Pancreas (tissue), 10 donors: ENCODE measurements around the gene EFNA2. TPM values are rescaled to one million over a fixed set of nuclear protein-coding genes. Genes with fewer than 3 reads are reported as not detected.
A peak's percentile ranks its signal among the peaks of the same experiment; 100 is the strongest.

Experiments used
- ATAC-seq, 4 donors: fragments of 200-7000 bp; cut with Tn5 transposase; one replicate each; pipeline versions ENCODE4 v1.8.0 to v1.9.1; 2020; ENCODE audit warnings: mild to moderate bottlenecking in 4 of 4, moderate library complexity in 4 of 4
- DNase-seq, 6 donors: peaks; one replicate each; pipeline ENCODE4 v3.0.0-alpha.2; 2020
- FAIRE-seq: peaks from 2 replicates; lab custom pipeline; 2012; peaks lifted over from hg19 to GRCh38; lab: Jason Lieb, UNC
- H3K27ac ChIP-seq, 4 donors: fragments of 200-600 bp; sonication (generic); 1 replicate in 3 of 4; 2 replicates in 1 of 4; pipeline versions ENCODE4 v1.5.0 to v1.8.0; 2020
- H3K27me3 ChIP-seq, 4 donors: fragments of 200-600 bp; one replicate each; pipeline ENCODE4 v1.8.0; 2021
- H3K36me3 ChIP-seq, 3 donors: fragments of 200-600 bp; sonication (generic) in 1 of 3; one replicate each; pipeline versions ENCODE4 v1.5.0 to v1.8.0; 2020 to 2021
- H3K4me1 ChIP-seq, 3 donors: fragments of 200-600 bp; one replicate each; pipeline ENCODE4 v1.8.0; 2021
- H3K4me3 ChIP-seq, 4 donors: fragments of 200-600 bp; sonication (generic) in 2 of 4; one replicate each; pipeline versions ENCODE4 v1.5.0 to v1.8.0; 2020 to 2021
- H3K9me3 ChIP-seq, 4 donors: fragments of 200-600 bp; one replicate each; pipeline ENCODE4 v1.8.0; 2021
- WGBS, 2 donors: extraction: QIAGEN DNeasy Blood & Tissue Kit; methylation state at CpG; one replicate each; pipeline ENCODE4 v1.1.7; 2013; 5-methylcytosine and 5-hydroxymethylcytosine counted together
- intact Hi-C, 3 donors: fragments of 100-400 bp; cut with DNase I; formaldehyde crosslinking; loops; one replicate each; pipeline versions ENCODE4 v1.11.1 to v1.14.2; 2022
- polyA plus RNA-seq, 2 donors: library from polyadenylated mRNA; stranded (reverse); fragments of 200-250 nt; gene quantifications; one replicate each; pipeline ENCODE4 v1.2.3, GENCODE V29; 2013
- total RNA-seq, 6 donors: library from RNA; stranded (reverse); fragmentation: NEBNext Ultra II Directional in 4 of 6; extraction: Animal tissue kit (Norgen Biotek cat#: 25700) in 4 of 6; gene quantifications; one replicate each; pipeline versions ENCODE4 v1.2.1 to v1.2.4, GENCODE V29; 2021 to 2023
- TF ChIP-seq, protein P1 (sequence below), 4 donors: fragments of 200-600 bp; sonication (generic) in 3 of 4; IDR thresholded peaks; one replicate each; pipeline versions ENCODE4 v1.5.0 to v1.8.0; 2021; ENCODE audit warnings: antibody characterized with exemption in 4 of 4
- donor health status: healthy with polysubstance abuse.
- donor health status: DM: no; HTN: no; CAD: no; lungs with moderate emphysema.
- donor health status: DM: no; HTN: no; CAD: no.
- donor health status: control.
- donor health status: control.
- donor health status: Bipolar disorder and iron deficiency.
- donor health status: DM: yes; HTN: yes; CAD: no.
- donor health status: DM: no; HTN: no; CAD: no.
- donor health status: DM: no; HTN: no; CAD: no.
- donor health status: DM: yes; HTN: yes; CAD: no.

EFNA2 gene
- total and polyA plus RNA-seq, 8 donors: 0.22 to 0.94 TPM; not detected in 6

DNA sequence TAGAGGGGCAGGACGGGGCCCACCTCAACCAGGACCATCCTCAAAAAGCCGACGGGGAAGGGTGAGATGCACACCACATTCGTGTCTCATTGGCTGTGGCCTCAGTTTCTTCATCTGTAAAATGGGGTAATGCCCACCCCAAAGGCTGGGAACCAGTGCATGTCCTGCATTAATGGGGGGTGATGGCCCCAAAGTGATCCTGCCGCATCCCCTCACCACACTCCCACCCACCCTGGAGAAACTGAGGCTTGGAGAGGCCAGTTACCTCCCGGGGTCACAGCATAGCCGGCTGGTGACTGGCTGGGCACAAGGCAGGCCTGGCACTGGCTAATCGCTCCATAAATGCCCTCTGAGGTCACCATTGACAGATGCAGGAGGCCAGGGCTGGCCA is 37.9 kb upstream of the EFNA2 start:
- Histone ChIP-seq H3K27ac (peak overlapping the region; percentile 95 to 97 (median 96)), H3K36me3 (no peaks in the 10 kb centered on the region), H3K4me3 (peak overlapping the region; percentile 51 to 96 (median 76)), H3K9me3 (no peaks in the 10 kb centered on the region), H3K27me3 (no peaks in the 10 kb centered on the region), H3K4me1 (peaks cover 36 to 41% (median 39%) of the 10 kb centered on the region in 3 donors)
- DNase-seq: peak in 2 of 6 donors; percentile 54 to 86
- no peak for FAIRE-seq
- TF ChIP-seq, protein P1, sequence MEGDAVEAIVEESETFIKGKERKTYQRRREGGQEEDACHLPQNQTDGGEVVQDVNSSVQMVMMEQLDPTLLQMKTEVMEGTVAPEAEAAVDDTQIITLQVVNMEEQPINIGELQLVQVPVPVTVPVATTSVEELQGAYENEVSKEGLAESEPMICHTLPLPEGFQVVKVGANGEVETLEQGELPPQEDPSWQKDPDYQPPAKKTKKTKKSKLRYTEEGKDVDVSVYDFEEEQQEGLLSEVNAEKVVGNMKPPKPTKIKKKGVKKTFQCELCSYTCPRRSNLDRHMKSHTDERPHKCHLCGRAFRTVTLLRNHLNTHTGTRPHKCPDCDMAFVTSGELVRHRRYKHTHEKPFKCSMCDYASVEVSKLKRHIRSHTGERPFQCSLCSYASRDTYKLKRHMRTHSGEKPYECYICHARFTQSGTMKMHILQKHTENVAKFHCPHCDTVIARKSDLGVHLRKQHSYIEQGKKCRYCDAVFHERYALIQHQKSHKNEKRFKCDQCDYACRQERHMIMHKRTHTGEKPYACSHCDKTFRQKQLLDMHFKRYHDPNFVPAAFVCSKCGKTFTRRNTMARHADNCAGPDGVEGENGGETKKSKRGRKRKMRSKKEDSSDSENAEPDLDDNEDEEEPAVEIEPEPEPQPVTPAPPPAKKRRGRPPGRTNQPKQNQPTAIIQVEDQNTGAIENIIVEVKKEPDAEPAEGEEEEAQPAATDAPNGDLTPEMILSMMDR (IDR thresholded peaks at IDR 0.05): no peak
- ATAC-seq: peak in 1 of 4 donors; percentile 1
- 57 to 59% methylated on average over 8 of the region's 8 CpGs for WGBS, 2 donors
- intact Hi-C loops: no loop called here

DNA sequence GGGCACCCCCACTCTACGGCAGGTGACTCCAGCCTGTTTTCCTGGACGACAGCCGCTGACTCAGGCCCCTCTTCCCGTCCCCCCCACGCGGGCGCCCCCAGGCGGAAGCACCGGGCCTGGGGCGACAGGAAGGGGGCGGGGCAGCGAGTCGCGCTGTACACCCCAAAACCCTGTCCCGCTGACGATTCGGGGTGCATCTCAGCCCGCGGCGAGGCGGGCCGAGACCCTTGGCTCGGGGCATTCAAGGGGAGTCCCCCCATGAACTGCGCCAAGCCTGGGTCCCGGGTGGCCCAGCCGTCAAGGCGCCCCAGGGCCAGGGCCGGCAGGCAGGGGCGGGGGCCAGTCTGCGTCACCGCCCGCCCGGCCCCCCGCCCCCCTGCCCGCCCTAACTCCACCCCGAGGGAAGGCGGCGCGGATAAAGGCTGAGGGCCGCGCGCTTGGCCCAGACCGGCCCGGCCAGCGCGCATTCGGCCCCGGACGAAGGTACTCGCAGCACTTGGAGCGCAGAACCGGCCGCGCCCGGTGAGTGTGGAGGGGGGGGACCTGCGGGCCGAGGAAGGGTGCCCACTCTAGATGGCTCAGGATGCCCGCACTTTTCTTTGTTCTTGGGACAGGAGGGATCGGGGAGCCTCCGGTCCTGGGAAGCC is 37.4 kb upstream of the EFNA2 start, which contains the start of gene MIDN:
Gene MIDN, plus strand, starts transcription at position 445 of the 647 bp plus-strand sequence. CDS start 1,714 bp downstream, outside the sequence.
- TF ChIP-seq, protein P1 (IDR thresholded peaks at IDR 0.05): no peak
- Histone ChIP-seq H3K36me3 (no peaks in the 10 kb centered on the region), H3K4me1 (peaks cover 33 to 36% (median 34%) of the 10 kb centered on the region in 3 donors), H3K27ac (peak within 1 kb of the TSS; percentile 95 to 97 (median 96)), H3K27me3 (no peaks in the 10 kb centered on the region), H3K9me3 (no peaks in the 10 kb centered on the region), H3K4me3 (peak within 1 kb of the TSS; percentile 51 to 96 (median 76))
- peak in 5 of 6 donors; percentile 85 to 93 (median 88) for DNase-seq
- intact Hi-C loops: no loop called here
- ATAC-seq: peak; percentile 19 to 39 (median 32)
- FAIRE-seq: no peak
- WGBS, 2 donors: 1% methylated on average over 33 to 60 of the region's 60 CpGs

DNA sequence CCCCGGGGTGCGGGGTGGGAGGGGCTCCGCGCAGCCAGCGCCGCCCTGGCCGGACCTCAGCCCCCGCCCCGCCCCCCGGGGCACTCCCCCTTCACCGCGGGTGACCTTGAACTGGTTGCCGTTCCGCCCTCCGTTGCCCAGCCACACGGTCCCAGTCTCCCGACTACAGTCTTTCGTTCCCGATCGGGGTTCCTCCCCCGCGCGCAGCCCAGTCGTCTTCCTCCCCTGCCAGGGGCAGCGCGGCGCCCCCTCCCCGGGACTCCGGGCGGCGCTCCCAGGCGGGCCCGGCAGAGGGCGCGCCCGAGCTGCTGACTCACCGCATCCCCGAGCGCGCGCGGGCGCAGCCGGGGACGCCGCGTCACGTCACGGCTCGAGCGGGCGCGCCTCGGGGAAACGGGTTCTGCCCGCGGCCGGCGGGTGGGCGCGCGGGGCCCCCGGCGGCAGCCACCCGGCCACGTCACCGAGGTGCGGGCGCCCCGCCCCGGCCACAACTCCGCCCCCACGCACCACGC is 36.8 kb upstream of the EFNA2 start:
- ATAC-seq (peak; percentile 3 to 10 (median 7)), DNase-seq (peak in 5 of 6 donors; percentile 82 to 91 (median 85)), FAIRE-seq (no peak)
- H3K27me3 ChIP-seq: no peaks in the 10 kb centered on the region
- TF ChIP-seq, protein P1 (IDR thresholded peaks at IDR 0.05): peak; percentile 52 to 72 (median 66)
- WGBS, 2 donors: 1 to 2% methylated on average over 26 to 74 of the region's 74 CpGs
- peak overlapping the region; percentile 51 to 96 (median 76) for H3K4me3 ChIP-seq
- intact Hi-C loops: no loop called here
- H3K9me3 ChIP-seq: no peaks in the 10 kb centered on the region
- peaks cover 33 to 37% (median 33%) of the 10 kb centered on the region in 3 donors for H3K4me1 ChIP-seq
- peak overlapping the region; percentile 95 to 97 (median 96) for H3K27ac ChIP-seq
- peaks cover 0 to 1% (median under 1%) of the 10 kb centered on the region in 3 donors for H3K36me3 ChIP-seq

DNA sequence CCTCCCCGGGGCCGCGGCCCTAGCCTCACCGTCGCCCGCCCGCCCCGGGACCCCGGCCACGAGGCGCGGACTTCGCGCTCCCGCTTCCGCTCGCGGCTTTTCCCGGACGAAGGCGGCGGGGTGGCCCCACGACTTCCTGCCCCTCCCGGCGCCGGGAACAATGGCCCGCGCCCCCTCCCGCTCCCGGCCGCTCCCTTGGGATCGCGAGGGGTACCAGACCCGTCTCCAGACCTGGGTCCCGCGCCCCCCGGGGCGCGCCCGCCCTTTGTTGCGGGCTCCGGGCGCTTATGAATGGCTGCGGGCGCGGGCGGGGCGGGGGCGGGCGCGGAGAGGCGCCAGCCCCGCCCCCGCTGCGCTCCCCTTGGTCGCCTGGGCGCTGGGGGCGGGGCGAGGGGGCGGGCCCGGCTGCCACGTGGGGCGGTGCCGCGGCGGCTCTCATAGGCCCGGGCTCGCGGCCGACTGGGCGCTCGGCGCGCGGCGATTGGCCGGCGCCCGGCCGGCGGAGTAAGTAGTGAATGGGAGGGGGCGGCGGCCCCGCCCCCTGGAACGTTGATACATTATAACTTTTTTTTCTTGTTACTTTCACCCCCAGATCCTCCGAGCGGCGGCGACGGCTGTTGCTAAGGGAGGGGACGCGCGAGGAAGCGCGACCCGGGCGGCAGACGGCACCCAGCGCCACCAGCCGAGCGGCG is 36.2 kb upstream of the EFNA2 start:
- intact Hi-C loops: no loop called here
- Histone ChIP-seq H3K9me3 (no peaks in the 10 kb centered on the region), H3K27ac (peak overlapping the region; percentile 97 to 99 (median 98)), H3K27me3 (no peaks in the 10 kb centered on the region), H3K36me3 (peaks cover 0 to 7% (median 7%) of the 10 kb centered on the region in 3 donors), H3K4me3 (peak overlapping the region; percentile 84 to 96 (median 90)), H3K4me1 (peaks cover 30 to 39% (median 35%) of the 10 kb centered on the region in 3 donors)
- FAIRE-seq (no peak), DNase-seq (peak; percentile 91 to 97 (median 96)), ATAC-seq (peak; percentile 9 to 51 (median 23))
- TF ChIP-seq, protein P1 (IDR thresholded peaks at IDR 0.05): no peak
- WGBS, 2 donors: 0 to 1% methylated on average over 27 to 102 of the region's 102 CpGs
